Glutamatergic neuron (in vitro differentiated cells): ENCODE data around the gene DRGX. TPM values are rescaled to one million over a fixed set of nuclear protein-coding genes. Genes with fewer than 3 reads are reported as not detected.

Experiments used
- DNase-seq: peaks from one replicate; pipeline ENCODE4 v3.0.0; 2022
- H3K27ac Mint-ChIP-seq: one replicate; pipeline ENCODE4 v1.8.0; 2020; ENCODE audit warnings: mild to moderate bottlenecking, mixed read lengths, inconsistent platforms; ENCODE audit not compliant: unreplicated experiment
- H3K27me3 Mint-ChIP-seq: one replicate; pipeline ENCODE4 v1.8.0; 2020; ENCODE audit warnings: mild to moderate bottlenecking, moderate library complexity, mixed read lengths, inconsistent platforms; ENCODE audit not compliant: unreplicated experiment
- H3K36me3 Mint-ChIP-seq: one replicate; pipeline ENCODE4 v1.8.0; 2020; ENCODE audit warnings: mild to moderate bottlenecking, mixed read lengths, inconsistent platforms; ENCODE audit not compliant: unreplicated experiment
- H3K4me1 Mint-ChIP-seq: one replicate; pipeline ENCODE4 v1.8.0; 2020; ENCODE audit warnings: mild to moderate bottlenecking, low read depth, mixed read lengths, inconsistent platforms; ENCODE audit not compliant: unreplicated experiment
- H3K4me3 Mint-ChIP-seq: one replicate; pipeline ENCODE4 v1.8.0; 2020; ENCODE audit warnings: mild to moderate bottlenecking, mixed read lengths, inconsistent platforms; ENCODE audit not compliant: unreplicated experiment
- H3K9me3 Mint-ChIP-seq: one replicate; pipeline ENCODE4 v1.8.0; 2020; ENCODE audit warnings: mild to moderate bottlenecking, moderate library complexity, mixed read lengths, inconsistent platforms; ENCODE audit not compliant: unreplicated experiment
- total RNA-seq: library from RNA; stranded (reverse); fragmentation: NEBNext Ultra II Directional; extraction: Animal tissue kit (Norgen Biotek cat#: 25700); gene quantifications from one replicate; pipeline ENCODE4 v1.2.1, GENCODE V29; 2021; ENCODE audit not compliant: unreplicated experiment
- TF ChIP-seq, protein P1 (sequence below): fragments of 200-600 bp; sonication (generic); IDR thresholded peaks from one replicate; pipeline ENCODE4 v1.5.0; 2021; ENCODE audit not compliant: partially characterized antibody, unreplicated experiment

DRGX gene
- total RNA-seq, 1 donor from 2014 or later, result 65.2 TPM

DNA sequence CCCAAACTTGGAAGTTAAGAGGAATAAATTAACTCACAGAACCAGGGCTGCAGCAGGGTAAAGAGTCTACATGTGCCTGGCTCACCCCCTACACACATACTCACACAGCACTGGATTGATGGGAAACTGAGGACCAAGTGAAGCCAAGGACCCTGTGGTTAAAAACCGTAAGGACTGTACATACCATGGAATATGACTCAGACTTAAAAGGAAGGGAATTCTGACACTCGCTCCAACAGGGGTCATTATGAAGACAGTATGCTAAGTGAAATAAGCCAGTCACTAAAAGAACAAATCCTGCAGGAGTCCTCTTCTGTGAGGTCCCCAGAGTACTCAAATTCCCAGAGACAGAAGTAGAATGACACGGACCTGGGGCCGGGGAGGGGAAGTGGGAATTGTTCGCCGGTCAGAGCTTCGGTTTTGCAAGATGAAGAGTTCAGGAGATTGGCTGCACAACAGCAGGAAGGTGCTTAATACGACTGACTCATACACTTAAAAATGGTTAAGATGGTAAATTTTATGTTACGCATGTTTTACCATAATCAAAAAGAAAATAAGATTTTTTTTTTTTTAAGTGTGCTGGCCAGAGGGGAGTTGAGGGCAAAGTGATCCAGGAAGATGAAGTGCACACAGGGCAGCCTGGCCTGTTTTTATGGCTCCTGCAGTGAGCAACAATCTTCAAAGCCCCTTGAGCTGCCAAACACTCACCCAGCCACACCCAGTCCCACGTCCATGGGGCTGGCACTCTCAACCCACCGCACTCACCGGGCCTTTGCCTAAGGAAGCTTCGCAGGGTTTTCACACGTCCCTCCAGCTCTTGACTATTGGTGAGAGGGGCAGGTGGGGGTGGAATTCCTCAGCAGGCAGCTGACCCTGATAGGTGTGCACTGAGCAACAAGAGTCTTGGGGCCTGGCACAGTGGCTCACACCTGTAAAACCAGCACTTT is 26.4 kb downstream of the DRGX start:
- no peak overlapping the region for H3K27ac Mint-ChIP-seq
- H3K27me3 Mint-ChIP-seq, result peaks cover 7% of the 10 kb centered on the region
- peaks cover 27% of the 10 kb centered on the region for H3K4me1 Mint-ChIP-seq
- H3K9me3 Mint-ChIP-seq, result peaks cover 2% of the 10 kb centered on the region
- no peaks in the 10 kb centered on the region for H3K36me3 Mint-ChIP-seq
- H3K4me3 Mint-ChIP-seq, result peak overlapping the region; percentile 6
- TF ChIP-seq, protein P1, sequence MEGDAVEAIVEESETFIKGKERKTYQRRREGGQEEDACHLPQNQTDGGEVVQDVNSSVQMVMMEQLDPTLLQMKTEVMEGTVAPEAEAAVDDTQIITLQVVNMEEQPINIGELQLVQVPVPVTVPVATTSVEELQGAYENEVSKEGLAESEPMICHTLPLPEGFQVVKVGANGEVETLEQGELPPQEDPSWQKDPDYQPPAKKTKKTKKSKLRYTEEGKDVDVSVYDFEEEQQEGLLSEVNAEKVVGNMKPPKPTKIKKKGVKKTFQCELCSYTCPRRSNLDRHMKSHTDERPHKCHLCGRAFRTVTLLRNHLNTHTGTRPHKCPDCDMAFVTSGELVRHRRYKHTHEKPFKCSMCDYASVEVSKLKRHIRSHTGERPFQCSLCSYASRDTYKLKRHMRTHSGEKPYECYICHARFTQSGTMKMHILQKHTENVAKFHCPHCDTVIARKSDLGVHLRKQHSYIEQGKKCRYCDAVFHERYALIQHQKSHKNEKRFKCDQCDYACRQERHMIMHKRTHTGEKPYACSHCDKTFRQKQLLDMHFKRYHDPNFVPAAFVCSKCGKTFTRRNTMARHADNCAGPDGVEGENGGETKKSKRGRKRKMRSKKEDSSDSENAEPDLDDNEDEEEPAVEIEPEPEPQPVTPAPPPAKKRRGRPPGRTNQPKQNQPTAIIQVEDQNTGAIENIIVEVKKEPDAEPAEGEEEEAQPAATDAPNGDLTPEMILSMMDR, result no peak
- no peak for DNase-seq

DNA sequence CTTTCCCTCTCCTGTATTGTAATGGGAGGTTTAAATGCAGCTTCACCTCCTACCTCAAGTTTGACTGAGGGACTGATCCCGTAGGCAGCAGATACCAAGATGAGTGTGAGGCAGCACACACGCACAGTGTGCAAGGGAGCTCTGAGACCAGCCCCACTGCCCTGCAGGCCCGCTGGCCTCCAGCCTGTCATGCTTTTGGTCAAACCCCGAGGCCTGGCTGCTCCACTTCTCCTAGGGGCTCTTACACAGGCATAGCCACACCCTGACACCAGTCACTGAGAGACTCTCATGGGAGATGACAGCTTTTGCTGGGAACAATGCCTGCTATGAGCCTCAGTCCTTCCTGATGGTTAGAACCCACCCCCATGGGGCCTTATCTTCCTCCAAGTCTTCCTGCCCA is 27.6 kb downstream of the DRGX start:
- H3K9me3 Mint-ChIP-seq, result peaks cover 7% of the 10 kb centered on the region
- no peak overlapping the region for H3K27ac Mint-ChIP-seq
- TF ChIP-seq, protein P1, result no peak
- H3K36me3 Mint-ChIP-seq, result no peaks in the 10 kb centered on the region
- DNase-seq, result no peak
- peaks cover 27% of the 10 kb centered on the region for H3K4me1 Mint-ChIP-seq
- H3K4me3 Mint-ChIP-seq, result no peak overlapping the region
- peaks cover 11% of the 10 kb centered on the region for H3K27me3 Mint-ChIP-seq

DNA sequence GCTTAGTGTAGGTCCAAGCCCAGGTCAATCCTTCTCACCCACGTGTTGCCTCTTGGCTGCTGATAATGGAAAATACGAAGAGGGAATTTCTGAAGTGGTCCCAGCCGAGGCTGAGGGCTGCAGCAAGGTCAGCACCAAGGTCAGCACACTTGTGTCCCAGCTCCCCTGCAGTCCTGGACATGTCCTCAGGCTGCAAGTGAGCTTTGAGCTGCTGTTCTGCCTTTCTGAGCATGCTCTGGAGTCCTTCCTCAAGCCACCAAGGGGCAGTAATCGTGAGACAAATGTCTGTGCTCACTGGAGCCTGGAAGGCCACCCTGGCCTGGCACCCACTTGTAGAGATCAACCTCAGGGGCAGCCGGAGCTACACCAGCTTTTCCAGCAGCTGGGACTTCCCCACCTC is 28.3 kb downstream of the DRGX start:
- H3K36me3 Mint-ChIP-seq, result no peaks in the 10 kb centered on the region
- H3K4me3 Mint-ChIP-seq, result no peak overlapping the region
- H3K9me3 Mint-ChIP-seq, result peaks cover 6% of the 10 kb centered on the region
- H3K27ac Mint-ChIP-seq, result no peak overlapping the region
- TF ChIP-seq, protein P1, result no peak
- peaks cover 11% of the 10 kb centered on the region for H3K27me3 Mint-ChIP-seq
- peaks cover 34% of the 10 kb centered on the region for H3K4me1 Mint-ChIP-seq
- no peak for DNase-seq

DNA sequence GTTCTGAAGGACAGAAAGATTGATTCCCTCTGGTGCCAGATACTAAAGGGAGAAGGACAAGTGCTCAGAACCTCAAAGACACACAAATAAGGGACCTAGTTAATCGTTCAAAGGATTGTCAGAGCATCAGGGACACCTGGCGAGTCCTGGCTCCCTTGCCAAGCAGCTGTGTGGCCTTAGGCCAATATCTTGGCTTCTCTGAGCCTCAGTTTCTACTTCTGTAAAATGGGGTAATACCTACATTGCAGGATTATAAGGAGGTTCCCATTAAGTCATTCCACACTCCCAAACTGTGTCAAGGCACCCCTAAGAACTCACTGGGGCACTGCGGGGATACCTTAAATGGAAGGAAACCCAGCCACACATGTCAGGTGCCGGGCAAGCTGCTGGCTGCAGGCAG is 29.4 kb downstream of the DRGX start:
- Mint-ChIP-seq H3K4me1 (peaks cover 43% of the 10 kb centered on the region), H3K9me3 (peaks cover 9% of the 10 kb centered on the region), H3K4me3 (no peak overlapping the region), H3K27ac (no peak overlapping the region), H3K36me3 (no peaks in the 10 kb centered on the region), H3K27me3 (peaks cover 8% of the 10 kb centered on the region)
- DNase-seq, result no peak
- TF ChIP-seq, protein P1, result no peak

DNA sequence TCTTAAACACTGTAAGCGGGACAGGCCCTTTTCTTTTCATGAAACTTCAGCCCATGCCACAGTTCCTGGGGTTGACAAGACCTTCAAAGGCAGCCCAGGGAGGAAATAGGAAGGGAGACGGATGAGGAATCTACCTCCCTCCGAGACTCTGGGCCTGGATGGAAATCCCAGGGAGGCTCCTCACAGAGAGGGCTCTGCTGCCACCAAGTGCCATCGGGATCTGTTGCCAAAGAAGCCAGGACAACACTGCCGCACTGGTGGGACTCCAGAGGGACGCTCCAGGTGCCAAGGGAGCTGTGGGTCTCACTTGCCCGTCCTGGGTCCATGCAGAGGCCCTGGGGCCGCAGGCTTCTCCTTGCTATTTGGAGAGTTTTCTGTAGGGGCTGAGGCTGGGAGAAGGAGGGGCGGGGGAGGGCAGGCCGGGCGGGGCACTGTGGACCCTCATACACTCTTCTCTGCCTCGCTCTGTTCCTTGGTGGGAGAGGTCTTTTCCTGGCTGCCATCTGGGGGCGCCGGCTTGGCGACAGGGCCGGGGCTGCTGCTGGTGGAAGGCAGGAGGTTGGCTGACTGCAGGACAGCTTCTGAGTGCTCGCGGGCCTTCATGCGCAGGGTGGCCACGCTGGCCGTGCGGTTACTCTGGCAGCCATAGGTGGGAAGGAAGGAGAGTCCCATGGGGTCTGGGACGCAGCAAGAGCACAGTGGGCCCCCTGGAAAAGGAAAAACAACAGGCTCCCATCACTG is 30.0 kb downstream of the DRGX start:
- TF ChIP-seq, protein P1, result no peak
- H3K4me3 Mint-ChIP-seq, result no peak overlapping the region
- no peak for DNase-seq
- H3K9me3 Mint-ChIP-seq, result peaks cover 11% of the 10 kb centered on the region
- H3K27me3 Mint-ChIP-seq, result peaks cover 8% of the 10 kb centered on the region
- H3K27ac Mint-ChIP-seq, result no peak overlapping the region
- peaks cover 45% of the 10 kb centered on the region for H3K4me1 Mint-ChIP-seq
- no peaks in the 10 kb centered on the region for H3K36me3 Mint-ChIP-seq
